ENCODE data around the gene CLPTM1L. TPM values are rescaled to one million over a fixed set of nuclear protein-coding genes. Genes with fewer than 3 reads are reported as not detected.

The CLPTM1L gene
- total and polyA plus RNA-seq, 7 donors: 33.1 to 90.5 (median 52.5) TPM

- whole genome bisulfite sequencing, 2 donors: 93 to 97% methylated on average over 24 of the region's 24 CpGs
- Histone ChIP-seq H3K4me1 (peaks cover 0 to 11% (median 5%) of the 10 kb centered on the region in 4 donors), H3K27ac (no peak overlapping the region), H3K9me3 (no peaks in the 10 kb centered on the region), H3K36me3 (no peaks in the 10 kb centered on the region), H3K4me3 (no peak overlapping the region), H3K27me3 (peaks cover 0 to 48% (median 12%) of the 10 kb centered on the region in 3 donors)
- TF ChIP-seq POLR2A (IDR thresholded peaks at IDR 0.05) (no peak), CTCF (IDR thresholded peaks at IDR 0.05) (no peak), EP300 (IDR thresholded peaks at IDR 0.05) (no peak), POLR2AphosphoS5 (IDR thresholded peaks at IDR 0.05) (no peak)
- intact Hi-C loops (cut with DNase I): no loop called here
- no peak for DNase-seq
Observed at GRCh38 chr5:1378866-1379659, 34.2 kb upstream of the CLPTM1L start.

- Histone ChIP-seq H3K27ac (no peak overlapping the region), H3K4me3 (no peak overlapping the region), H3K4me1 (peaks cover 0 to 11% (median 5%) of the 10 kb centered on the region in 4 donors), H3K9me3 (no peaks in the 10 kb centered on the region), H3K36me3 (no peaks in the 10 kb centered on the region), H3K27me3 (peaks cover 0 to 48% (median 12%) of the 10 kb centered on the region in 3 donors)
- WGBS, 2 donors: 94% methylated on average over 18 of the region's 18 CpGs
- no peak for TF ChIP-seq CTCF (IDR thresholded peaks at IDR 0.05)
- TF ChIP-seq EP300 (IDR thresholded peaks at IDR 0.05): no peak
- no peak for TF ChIP-seq POLR2AphosphoS5 (IDR thresholded peaks at IDR 0.05)
- no peak for TF ChIP-seq POLR2A (IDR thresholded peaks at IDR 0.05)
- intact Hi-C loops (cut with DNase I): no loop called here
- DNase-seq: no peak
Observed at GRCh38 chr5:1378096-1378495, 33.2 kb upstream of the CLPTM1L start.

- TF ChIP-seq POLR2A (IDR thresholded peaks at IDR 0.05): no peak
- no peak for TF ChIP-seq EP300 (IDR thresholded peaks at IDR 0.05)
- no peaks in the 10 kb centered on the region for H3K9me3 ChIP-seq
- no peak overlapping the region for H3K27ac ChIP-seq
- intact Hi-C loops (cut with DNase I): no loop called here
- H3K4me1 ChIP-seq: peaks cover 0 to 11% (median 5%) of the 10 kb centered on the region in 4 donors
- no peak for DNase-seq
- no peak overlapping the region for H3K4me3 ChIP-seq
- peaks cover 0 to 42% (median 12%) of the 10 kb centered on the region in 3 donors for H3K27me3 ChIP-seq
- WGBS, 2 donors: 91% methylated on average over 3 of the region's 3 CpGs
- no peaks in the 10 kb centered on the region for H3K36me3 ChIP-seq
Observed at GRCh38 chr5:1376981-1377380, 32.1 kb upstream of the CLPTM1L start.

GRCh38 chr5:1375871-1376810, 31.2 kb upstream of the CLPTM1L start:
- intact Hi-C loops (cut with DNase I): no loop called here
- TF ChIP-seq CTCF (IDR thresholded peaks at IDR 0.05): no peak
- no peak for TF ChIP-seq POLR2AphosphoS5 (IDR thresholded peaks at IDR 0.05)
- TF ChIP-seq EP300 (IDR thresholded peaks at IDR 0.05): no peak
- no peak for TF ChIP-seq POLR2A (IDR thresholded peaks at IDR 0.05)

GRCh38 chr5:1374679-1375055, 29.8 kb upstream of the CLPTM1L start:
- no peaks in the 10 kb centered on the region for H3K36me3 ChIP-seq
- no peak overlapping the region for H3K27ac ChIP-seq
- TF ChIP-seq CTCF (IDR thresholded peaks at IDR 0.05) (no peak), POLR2A (IDR thresholded peaks at IDR 0.05) (no peak), EP300 (IDR thresholded peaks at IDR 0.05) (no peak), POLR2AphosphoS5 (IDR thresholded peaks at IDR 0.05) (no peak)
- H3K27me3 ChIP-seq: peaks cover 0 to 19% (median 1%) of the 10 kb centered on the region in 3 donors
- intact Hi-C loops (cut with DNase I): no loop called here
- H3K4me3 ChIP-seq: no peak overlapping the region
- WGBS, 2 donors: 65 to 75% methylated on average over 6 of the region's 6 CpGs
- no peak for DNase-seq
- H3K9me3 ChIP-seq: no peaks in the 10 kb centered on the region
- no peaks in the 10 kb centered on the region for H3K4me1 ChIP-seq

More at GRCh38 chr5:1375871-1376810, 31.2 kb upstream of the CLPTM1L start:
- no peaks in the 10 kb centered on the region for H3K9me3 ChIP-seq
- WGBS, 2 donors: 73 to 77% methylated on average over 23 of the region's 23 CpGs
- H3K4me3 ChIP-seq: no peak overlapping the region
- no peaks in the 10 kb centered on the region for H3K36me3 ChIP-seq
- peaks cover 0 to 34% (median 12%) of the 10 kb centered on the region in 3 donors for H3K27me3 ChIP-seq
- H3K27ac ChIP-seq: no peak overlapping the region
- DNase-seq: no peak
- H3K4me1 ChIP-seq: peaks cover 0 to 11% (median 5%) of the 10 kb centered on the region in 4 donors

Data from sigmoid colon (tissue), 7 donors.